Hypothalamus (tissue), 51 donors: ENCODE results near the gene MFSD1.

Source experiments
- DNase-seq, 51 donors: peaks; one replicate each; lab custom pipeline; 2025; lab: John Stamatoyannopoulos, UW

The MFSD1 gene, protein sequence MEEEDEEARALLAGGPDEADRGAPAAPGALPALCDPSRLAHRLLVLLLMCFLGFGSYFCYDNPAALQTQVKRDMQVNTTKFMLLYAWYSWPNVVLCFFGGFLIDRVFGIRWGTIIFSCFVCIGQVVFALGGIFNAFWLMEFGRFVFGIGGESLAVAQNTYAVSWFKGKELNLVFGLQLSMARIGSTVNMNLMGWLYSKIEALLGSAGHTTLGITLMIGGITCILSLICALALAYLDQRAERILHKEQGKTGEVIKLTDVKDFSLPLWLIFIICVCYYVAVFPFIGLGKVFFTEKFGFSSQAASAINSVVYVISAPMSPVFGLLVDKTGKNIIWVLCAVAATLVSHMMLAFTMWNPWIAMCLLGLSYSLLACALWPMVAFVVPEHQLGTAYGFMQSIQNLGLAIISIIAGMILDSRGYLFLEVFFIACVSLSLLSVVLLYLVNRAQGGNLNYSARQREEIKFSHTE

DNA sequence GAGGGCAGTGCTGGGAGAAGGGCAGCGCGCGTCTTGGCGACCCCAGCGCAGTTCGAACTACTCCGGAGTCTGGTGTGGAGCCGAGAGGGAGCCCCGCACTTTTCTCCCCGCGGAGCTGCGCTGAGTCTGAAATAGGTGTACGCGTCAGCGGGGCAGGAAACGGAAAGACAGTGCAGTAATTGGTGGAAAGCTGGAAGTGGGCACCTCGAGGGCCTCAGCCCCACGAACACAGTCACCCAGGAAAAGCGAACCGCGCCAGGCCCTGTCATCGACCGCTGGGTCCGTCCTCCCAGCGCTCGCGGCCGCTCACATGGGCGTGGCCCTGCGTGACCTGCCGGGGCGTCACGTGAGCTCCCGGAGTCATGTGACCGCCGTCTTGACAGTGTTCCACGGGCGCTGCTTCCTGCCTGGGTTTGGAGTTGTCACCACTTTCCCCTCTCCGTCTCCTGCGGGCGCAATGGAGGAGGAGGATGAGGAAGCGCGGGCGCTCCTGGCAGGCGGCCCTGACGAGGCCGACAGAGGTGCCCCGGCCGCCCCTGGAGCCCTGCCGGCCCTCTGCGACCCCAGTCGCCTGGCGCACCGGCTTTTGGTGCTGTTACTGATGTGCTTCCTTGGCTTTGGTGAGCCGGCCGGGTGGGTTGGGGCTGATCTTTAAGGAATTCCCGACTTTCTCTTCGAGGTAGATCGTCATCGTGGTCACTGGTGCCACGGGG is at the start of gene MFSD1:
MFSD1 (plus strand) TSS at position 359 of the 713 bp plus-strand sequence; CDS start at position 458, 99 bp downstream.
- peak; percentile 61 to 97 (median 90) for DNase-seq

DNA sequence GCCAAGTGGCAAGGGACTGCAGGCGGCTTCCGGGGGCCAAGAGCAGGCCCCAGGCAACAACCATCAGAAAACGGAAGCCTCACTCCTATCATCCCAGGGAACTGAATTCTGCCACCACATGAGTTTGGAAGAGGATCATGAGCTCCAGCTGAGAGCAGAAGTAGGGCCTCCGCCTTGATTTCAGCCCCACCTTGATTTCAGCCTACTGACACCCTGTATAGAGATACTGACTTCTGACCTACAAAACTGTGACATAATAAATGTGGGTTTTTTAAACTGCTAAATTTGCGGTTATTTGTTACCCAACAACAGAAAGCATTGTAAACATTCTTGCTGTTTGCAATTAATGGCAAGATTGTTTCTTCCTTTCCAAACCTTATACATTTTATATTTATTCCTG is 48.0 kb upstream of the MFSD1 start:
- DNase-seq, result no peak

DNA sequence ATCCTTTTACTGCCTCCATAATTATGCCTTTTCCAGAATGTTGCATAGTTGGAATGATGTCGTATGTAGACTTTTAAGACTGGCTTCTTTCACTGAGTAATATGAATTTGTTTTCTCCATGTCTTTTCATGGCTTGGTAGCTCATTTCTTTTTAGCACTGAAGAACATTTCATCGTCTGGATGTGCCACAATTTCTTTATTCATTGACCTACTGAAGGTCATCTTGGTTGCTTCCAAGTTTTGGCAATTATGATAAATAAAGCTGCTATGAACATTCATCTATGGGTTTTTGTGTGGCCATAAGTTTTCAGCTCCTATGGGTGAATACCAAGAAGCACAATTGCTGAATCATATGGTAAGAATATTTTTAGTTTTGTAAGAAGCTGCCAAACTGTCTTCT is 46.4 kb upstream of the MFSD1 start:
- DNase-seq, result no peak

DNA sequence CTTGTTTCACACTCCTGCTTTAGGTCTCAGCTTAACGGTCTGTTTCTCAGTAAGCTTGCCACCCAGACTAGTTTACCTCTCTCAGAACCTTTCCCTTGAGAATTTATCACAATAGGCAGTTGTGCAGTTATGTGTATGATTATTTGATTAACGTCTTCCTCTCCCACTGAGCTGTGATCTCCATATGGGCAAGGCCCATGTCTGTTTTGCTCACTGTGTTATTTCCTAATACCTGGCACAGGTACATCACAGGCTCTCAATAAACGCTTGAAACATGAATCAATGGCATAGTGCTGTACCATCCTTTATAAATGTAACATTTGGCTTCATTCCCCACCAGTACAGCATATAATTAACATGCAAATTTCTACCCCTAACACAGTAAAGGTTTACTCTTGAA is 40.5 kb upstream of the MFSD1 start:
- DNase-seq, result no peak

DNA sequence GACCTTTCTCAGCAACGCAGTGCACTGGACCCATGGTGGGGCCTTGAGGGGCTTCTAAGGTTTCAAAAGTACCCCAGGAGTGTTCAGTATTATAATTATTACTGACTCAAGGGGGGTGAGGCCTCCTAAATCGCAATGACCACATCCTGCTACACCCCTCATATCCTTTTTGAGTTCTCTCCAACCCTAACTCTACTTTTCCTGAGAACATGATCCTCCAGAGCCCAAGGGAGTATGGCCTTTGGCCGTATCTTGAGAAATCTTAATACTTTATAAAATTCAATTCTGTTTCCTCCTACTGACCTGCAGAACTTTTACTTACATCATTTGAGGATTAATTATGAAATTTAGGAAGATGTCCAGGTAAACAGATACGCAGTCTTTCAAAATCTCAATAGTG is 39.2 kb upstream of the MFSD1 start:
- DNase-seq, result no peak

DNA sequence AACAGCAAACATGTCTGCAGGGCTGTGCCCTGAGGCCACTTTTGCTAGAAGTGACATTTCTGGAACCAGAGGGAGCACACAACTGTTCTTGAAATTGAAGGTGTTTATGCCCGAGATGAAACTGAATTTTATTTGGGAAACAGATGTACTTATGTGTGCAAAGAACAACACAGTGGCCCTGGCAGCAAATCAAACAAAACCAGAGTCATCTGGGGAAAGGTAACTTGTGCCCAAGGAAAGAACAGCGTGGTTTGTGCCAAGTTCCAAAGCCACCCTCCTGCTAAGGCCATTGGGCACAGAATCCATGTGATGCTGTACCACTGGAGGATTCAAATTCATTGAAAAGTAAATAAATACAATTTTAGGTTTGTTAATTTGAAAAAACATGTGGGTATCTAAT is 38.4 kb upstream of the MFSD1 start:
- no peak for DNase-seq

DNA sequence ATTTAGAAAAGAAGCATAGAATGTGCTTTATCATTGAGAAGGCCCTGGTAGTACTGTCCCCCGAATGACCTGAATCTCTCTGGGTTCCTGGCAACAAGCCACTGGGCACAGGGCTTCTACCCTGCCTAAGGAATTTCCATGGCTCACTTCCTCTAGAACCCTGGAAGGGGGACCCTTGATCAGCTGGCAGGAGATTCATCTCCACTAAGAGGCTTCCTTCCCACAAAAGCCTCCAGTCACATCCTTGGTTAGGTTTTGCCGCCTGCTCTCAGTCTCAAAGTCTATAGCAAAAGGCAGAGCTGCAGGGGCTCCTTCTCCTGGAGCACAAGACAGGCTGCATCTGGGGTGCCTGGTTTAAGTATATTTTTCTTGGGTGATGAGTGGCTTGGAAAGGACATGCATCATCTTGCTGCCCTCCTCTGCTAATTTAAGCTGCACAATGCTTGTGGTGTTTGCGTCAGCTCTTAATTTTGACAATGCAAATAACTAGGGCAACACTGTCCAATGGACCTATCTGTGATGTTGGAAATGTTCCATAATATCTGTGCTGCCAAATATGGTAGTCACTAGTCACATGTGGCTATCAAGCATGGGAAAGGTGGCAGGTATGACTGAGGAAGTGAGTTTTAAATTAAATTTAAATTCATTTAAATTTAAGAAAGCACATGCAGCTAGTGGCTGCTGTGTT is 36.2 kb upstream of the MFSD1 start:
- DNase-seq, result no peak

DNA sequence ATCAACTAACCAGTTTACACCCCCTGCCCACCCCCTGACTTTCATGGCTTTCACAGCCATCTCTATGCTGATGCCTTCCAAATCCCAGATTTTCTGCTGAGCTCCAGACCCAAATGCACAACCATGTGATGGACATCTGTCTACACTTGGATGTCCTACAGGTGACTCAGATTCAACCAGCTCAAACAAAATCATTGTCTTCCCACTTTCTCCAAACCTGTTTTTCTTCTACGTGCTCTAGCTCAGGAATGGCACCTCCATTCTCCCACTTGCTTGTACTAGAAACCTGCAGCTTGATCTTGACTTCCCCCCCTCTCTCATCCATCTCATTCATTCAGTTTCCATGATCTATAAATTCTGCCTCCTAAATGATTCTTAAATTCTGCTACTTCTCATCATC is 35.5 kb upstream of the MFSD1 start:
- DNase-seq, result no peak

DNA sequence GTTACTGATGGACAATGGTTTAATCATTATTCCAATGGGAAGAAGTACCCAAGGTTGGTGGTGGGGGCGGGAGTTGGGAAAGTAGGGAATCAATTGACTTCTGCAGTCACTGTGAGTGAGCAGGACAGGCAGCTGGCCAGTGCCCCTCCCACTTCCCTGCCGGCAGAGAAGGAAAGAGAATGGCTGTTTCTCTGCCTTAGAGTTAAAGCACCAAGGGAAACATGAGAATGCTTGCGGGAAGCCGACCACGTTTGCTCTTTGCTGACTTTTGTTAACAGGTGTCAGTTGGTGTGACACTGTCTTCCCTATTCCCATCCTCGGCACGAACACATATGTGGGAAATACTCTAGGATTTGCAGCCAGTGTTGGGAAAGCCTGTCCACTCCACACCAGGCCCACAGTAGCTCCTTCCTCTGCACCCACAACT is 33.5 kb upstream of the MFSD1 start:
- peak in 6 of 51 donors; percentile 4 to 21 (median 8) for DNase-seq

DNA sequence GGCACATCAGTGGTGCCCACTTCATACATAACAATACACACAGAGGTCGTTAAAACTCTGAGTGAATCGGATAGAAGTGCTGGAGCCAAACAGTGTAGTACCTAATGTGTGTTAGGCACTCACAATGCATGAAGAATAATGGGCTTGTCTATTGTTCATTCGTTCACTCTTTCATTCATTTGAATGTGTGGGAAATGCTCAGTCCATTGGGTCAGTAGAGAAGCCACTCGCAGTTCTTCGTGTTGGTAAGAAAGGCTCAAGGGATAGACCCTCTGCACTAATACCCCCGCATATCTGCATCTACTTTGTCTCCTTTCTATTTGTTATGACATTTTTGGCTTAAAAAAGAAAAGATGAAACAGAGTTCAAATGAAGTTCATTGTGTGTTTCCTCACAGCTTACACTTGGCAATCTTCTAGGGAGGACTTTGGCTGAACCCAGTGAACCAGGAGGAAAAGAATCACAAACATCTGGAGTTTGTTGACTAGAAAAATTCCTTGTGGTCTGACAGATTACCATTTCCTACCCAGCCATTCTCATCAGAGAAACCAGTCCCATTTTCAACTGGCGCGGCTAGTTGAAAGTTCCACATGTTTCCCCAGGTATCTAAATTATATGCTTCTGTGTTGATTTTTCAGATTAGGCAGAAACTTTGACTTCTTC is 32.8 kb upstream of the MFSD1 start:
- DNase-seq, result no peak

DNA sequence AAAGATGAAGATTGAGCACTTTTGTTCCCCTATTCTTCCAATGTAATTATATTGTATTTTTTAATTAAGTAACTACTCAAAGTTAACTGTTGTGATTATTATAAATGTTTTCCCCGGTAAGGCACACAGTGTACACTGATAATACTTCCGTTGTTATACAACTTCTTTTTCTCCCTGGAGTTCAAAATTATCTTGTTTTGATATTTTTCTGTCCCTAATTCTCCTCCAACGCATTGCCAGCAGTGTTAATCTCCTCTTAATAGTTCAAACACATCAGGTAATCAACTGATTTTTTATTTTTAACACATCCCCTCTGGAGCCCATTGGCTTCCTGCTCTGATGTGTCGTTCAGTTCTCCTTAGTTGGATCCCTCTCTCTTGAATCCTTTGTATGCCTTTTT is 32.3 kb upstream of the MFSD1 start:
- DNase-seq, result no peak

DNA sequence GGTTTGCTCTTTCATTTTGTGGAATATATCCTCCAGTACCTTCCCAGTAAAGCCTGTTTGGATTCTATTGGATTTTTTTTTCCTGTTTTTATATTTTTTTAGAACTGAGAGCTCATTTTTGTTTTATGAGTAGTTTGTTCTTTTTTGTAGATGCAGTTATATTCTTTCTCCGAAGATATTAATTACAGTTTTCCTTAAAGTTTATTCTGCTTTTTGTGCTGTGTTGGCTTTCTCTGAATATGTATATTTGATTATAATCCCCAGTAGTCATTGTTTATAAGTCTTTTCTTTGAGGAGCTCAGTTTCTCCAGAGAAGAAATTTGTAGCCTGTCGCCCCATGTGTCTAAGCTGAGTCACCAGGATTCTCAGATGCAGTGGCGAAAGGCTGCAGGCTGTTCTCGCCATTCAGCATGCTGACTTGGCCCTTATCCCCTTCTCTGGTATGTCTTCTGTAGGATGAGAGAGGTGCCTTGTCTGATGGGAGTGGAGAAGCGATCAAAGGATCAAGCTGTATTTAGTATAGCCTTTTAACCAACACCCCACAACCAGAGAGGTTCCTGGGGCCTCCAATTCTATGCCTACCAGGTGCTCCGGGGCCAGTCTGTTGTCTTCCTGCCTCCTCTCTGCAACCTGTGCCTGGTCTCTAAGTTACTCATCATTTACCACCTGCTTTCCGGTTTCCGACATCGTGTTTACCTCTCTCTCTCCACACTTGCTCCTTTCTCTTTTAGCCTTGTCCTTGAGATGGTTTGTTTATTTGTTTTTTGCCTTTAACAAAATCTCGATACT is 31.7 kb upstream of the MFSD1 start:
- no peak for DNase-seq

DNA sequence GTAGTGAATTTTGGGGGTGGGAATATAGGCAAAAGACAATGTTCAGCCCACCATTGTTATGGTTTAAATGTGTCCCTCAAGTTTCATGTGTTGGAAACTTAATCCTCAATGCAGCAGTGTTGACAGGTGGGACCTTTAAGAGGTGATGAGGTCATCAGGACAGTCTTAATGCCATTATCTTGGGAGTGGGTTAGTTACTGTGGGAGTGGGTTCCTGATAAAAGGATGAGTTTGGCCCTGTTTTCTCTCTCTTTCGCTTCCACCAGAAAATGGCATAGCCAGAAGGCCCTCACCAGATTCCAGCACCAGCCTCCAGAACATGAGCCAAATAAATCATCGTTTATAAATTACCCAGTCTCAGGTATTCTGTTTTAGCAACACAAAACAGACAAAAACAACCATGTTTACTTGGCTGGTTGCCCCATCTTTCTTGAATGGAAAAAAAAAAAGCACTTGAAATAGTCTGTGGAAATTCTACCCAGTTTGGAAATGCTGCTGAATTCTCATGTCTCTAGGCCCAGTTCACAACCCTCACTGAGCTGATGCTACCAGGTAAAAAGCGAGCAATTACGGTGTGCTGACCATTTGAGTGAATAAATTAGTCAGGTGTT is 31.0 kb upstream of the MFSD1 start:
- DNase-seq, result no peak

DNA sequence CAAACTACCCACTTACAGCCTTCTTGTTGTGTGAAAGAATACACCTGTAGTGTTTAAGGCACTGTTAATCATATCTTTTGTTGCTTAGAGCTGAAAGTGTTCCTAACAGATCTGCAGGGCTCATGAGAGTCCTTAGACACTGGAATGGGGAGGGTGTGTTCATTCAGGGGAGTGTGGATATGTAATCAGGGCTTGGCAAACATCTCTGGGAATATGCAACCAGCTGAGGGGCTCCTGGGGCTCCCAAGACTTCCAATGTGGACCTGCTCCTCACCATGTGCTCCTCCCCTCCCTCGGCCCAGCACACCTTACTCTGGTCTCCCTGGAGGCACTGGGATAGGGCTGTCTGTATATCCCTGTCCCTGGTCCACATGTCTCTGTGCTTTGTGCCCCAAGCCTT is 30.3 kb upstream of the MFSD1 start:
- no peak for DNase-seq

DNA sequence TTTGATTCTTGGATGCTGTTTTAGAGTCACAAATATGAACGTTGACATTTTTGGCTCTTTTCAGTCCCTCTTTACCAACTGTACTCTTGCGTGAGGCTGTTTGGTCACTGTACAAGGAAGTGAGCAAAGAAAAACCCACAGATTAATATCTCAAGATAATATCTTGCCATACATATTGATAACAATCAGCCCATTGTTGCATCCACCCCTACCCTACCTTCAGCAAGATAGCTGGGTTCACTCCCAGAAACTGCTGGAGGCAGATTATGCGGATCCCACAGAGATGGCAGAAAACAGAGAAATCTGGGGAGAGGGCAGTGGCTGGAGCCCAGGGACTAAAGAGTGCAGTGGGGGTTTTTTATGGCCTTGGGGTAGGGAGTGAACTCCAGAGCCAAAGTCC is 29.9 kb upstream of the MFSD1 start:
- DNase-seq, result no peak

DNA sequence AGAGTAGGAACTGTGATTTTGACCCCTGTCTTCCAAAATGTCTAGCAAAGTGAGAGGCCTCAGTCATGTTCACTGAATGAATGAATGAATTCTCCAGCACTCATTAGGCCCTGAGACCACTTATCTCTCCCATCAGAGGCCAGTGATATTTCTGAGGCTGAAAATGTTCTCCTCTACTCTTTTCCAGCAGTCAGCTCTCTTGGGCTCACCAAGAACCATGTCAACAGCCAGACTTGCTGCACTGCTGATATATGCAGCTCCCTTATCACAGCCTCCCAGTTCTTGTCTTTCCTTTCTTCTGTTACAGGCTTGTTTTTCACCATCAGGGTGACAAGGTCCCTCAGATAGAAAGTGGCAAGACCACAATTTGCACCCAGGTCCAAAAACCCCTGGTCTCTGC is 28.7 kb upstream of the MFSD1 start:
- DNase-seq, result no peak

DNA sequence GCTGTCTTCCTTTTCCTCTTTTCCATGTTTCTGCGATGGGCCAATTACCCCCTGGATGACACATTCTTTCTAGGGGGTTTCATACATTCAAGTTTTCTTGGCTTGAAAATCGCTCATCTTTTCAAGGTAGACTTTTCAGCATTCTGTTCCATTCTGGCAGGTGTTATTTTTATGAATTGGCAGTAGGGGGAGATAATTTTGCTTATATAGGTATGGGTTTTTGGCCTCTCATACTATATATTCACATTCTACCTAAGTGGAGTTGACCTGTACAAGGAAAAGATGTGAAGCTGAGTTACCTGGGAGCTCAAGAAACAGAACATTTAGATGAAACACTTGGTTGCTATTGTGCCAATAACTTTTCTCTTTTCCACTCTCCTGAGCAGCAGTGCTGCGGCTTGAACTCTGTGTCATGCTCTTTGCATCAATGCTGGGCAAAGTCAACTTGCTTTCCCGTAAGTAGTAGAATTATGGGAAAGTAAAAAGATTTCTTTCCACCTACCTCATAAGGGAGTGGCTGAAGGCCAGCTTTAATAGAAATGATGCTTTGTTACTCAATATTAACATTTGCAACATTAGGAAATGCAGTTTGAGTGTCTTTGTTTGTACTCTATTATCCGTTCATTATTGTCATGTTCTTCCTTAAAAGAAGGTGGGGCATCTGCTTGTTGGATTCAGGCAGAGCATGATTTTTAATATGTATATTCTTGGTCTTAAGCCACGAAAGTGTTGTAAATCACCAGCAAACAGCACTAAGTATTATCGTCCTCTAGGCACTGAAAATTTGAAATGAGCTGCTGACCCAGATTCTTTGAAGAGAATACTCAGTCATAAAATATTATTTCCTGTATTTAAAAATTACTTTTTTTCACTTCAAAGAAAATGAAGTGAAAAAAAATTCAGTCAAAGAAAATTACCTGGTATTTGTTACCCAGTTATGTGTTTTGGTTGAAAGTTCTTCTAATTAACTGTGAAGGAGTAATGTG is 27.7 kb upstream of the MFSD1 start:
- no peak for DNase-seq

DNA sequence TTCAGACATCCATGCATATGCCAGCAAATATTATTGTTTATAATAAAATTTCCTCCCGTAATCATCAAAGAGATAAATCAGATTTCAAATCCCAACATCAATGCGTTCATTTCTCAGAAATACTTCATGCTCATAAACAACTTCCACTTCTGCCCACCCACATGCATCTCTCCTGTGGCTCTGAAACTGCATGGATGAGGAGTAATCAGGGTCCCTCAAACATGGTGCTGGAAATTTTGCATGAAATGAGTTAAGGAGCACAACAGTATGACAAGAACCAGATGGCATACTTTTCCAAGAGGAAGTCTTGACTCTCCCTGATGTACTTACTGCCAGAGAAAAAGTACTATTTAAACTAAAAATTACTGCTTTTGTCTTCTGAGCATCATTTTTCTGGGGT is 26.9 kb upstream of the MFSD1 start:
- no peak for DNase-seq
